Naive thymus-derived CD4-positive, alpha-beta T cell (primary cell): Measurements from ENCODE around the gene TMEM183A. TPM values are rescaled to one million over a fixed set of nuclear protein-coding genes. Genes with fewer than 3 reads are reported as not detected.

Source experiments
- ATAC-seq: fragments of 150-1000 bp; cut with Tn5 transposase; 2 replicates; pipeline ENCODE4 v1.10.0; 2021; ENCODE audit warnings: mild to moderate bottlenecking, moderate library complexity
- CTCF ChIA-PET: fragments of 350-600 bp; sonication (Branson Sonifier 250); formaldehyde crosslinking; loops from one replicate; lab custom pipeline; 2021; ENCODE audit warnings: antibody characterized with exemption; lab: Charles Lee
- POLR2A ChIA-PET: fragments of 350-600 bp; sonication (Branson Sonifier 250); formaldehyde crosslinking; loops from one replicate; lab custom pipeline; 2021; ENCODE audit warnings: antibody characterized with exemption, inconsistent platforms; lab: Charles Lee
- DNase-seq, 9 donors: peaks; one replicate each; pipeline versions ENCODE4 v3.0.0 to v3.0.0-alpha.2; 2020 to 2022; ENCODE audit warnings: mixed read lengths in 1 of 9
- H3K27ac ChIP-seq: one replicate; pipeline ENCODE4 v1.7.0; 2013; ENCODE audit warnings: mild to moderate bottlenecking, low read depth, low read length, moderate library complexity
- H3K27me3 ChIP-seq, 2 donors: one replicate each; pipeline ENCODE4 v1.7.0; 2013; ENCODE audit warnings: low read length in 2 of 2, mild to moderate bottlenecking in 2 of 2, moderate library complexity in 2 of 2; ENCODE audit not compliant: control insufficient read depth in 2 of 2, insufficient read depth in 2 of 2
- H3K36me3 ChIP-seq, 3 experiments: 1 replicate in 2 of 3; 2 replicates in 1 of 3; pipeline ENCODE4 v1.7.0; 2013; ENCODE audit warnings: low read length in 3 of 3, mild to moderate bottlenecking in 3 of 3, moderate library complexity in 1 of 3; ENCODE audit not compliant: insufficient read depth in 3 of 3, control insufficient read depth in 2 of 3
- H3K4me1 ChIP-seq, 2 donors: one replicate each; pipeline ENCODE4 v1.7.0; 2013; ENCODE audit warnings: low read length in 2 of 2, mild to moderate bottlenecking in 2 of 2, moderate library complexity in 1 of 2; ENCODE audit not compliant: control insufficient read depth in 2 of 2, insufficient read depth in 2 of 2
- H3K4me3 ChIP-seq: 2 replicates; pipeline ENCODE4 v1.7.0; 2013; ENCODE audit warnings: mild to moderate bottlenecking, low read length
- H3K9me3 ChIP-seq, 3 experiments: 1 replicate in 2 of 3; 2 replicates in 1 of 3; pipeline ENCODE4 v1.7.0; 2013; ENCODE audit warnings: low read length in 3 of 3; ENCODE audit not compliant: control insufficient read depth in 2 of 3
- H3K27ac Mint-ChIP-seq, 9 donors: one replicate each; pipeline ENCODE4 v1.8.0; 2020 to 2022; ENCODE audit warnings: mixed read lengths in 9 of 9, mild to moderate bottlenecking in 8 of 9, moderate library complexity in 5 of 9, inconsistent platforms in 2 of 9
- H3K27me3 Mint-ChIP-seq, 5 donors: one replicate each; pipeline ENCODE4 v1.8.0; 2021 to 2022; ENCODE audit warnings: mixed read lengths in 5 of 5, mild to moderate bottlenecking in 1 of 5
- H3K36me3 Mint-ChIP-seq, 5 donors: one replicate each; pipeline ENCODE4 v1.8.0; 2020 to 2022; ENCODE audit warnings: mixed read lengths in 5 of 5, mild to moderate bottlenecking in 3 of 5, inconsistent platforms in 1 of 5
- H3K4me1 Mint-ChIP-seq, 7 donors: one replicate each; pipeline ENCODE4 v1.8.0; 2020 to 2022; ENCODE audit warnings: mixed read lengths in 7 of 7, mild to moderate bottlenecking in 3 of 7, inconsistent platforms in 1 of 7
- H3K4me3 Mint-ChIP-seq, 10 donors: one replicate each; pipeline ENCODE4 v1.8.0; 2020 to 2022; ENCODE audit warnings: mild to moderate bottlenecking in 10 of 10, mixed read lengths in 10 of 10, moderate library complexity in 6 of 10, inconsistent platforms in 2 of 10
- H3K9me3 Mint-ChIP-seq, 11 donors: one replicate each; pipeline ENCODE4 v1.8.0; 2020 to 2022; ENCODE audit warnings: mixed read lengths in 11 of 11, mild to moderate bottlenecking in 4 of 11, inconsistent platforms in 1 of 11, moderate library complexity in 1 of 11
- intact Hi-C, 2 donors: fragments of 100-400 bp; cut with micrococcal nuclease; formaldehyde crosslinking; loops; one replicate each; pipeline ENCODE4 v1.15.1; 2023
- polyA plus RNA-seq, 2 donors: library from polyadenylated mRNA; unstranded; fragments of 300-500 nt; fragmentation: Illumina TruSeq; gene quantifications; one replicate each; pipeline ENCODE4 v1.2.3, GENCODE V29; 2021
- total RNA-seq, 6 experiments: library from RNA in 5 of 6; stranded (reverse) in 5 of 6; gene quantifications; 1 replicate in 5 of 6; 2 replicates in 1 of 6; pipeline ENCODE4 v1.2.3 and lab custom pipeline; 2021 to 2026

TMEM183A gene
- total and polyA plus RNA-seq, 7 experiments from 2014 or later: 42.5 to 134 (median 73.0) TPM

DNA sequence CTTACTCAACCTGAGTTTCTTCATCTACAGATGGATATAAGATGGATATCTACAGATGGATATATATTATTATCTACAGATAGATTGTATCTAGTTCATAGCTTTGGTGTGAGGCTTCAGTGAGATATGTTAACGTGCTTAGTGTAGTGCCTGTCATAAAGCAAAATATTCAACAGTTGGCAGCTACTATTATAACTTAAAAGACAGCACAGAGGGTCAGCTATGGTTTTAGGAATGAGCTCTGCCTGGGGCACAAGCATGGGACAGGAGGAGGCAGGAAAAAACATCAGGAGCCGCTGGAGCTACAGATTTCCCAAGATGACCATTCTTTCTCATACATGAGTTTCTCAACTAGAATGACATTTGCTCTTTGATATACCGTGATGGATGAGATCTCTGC is 38.8 kb upstream of the TMEM183A start:
- peaks cover 0 to 11% (median 2%) of the 10 kb centered on the region in 5 donors for H3K36me3 Mint-ChIP-seq

DNA sequence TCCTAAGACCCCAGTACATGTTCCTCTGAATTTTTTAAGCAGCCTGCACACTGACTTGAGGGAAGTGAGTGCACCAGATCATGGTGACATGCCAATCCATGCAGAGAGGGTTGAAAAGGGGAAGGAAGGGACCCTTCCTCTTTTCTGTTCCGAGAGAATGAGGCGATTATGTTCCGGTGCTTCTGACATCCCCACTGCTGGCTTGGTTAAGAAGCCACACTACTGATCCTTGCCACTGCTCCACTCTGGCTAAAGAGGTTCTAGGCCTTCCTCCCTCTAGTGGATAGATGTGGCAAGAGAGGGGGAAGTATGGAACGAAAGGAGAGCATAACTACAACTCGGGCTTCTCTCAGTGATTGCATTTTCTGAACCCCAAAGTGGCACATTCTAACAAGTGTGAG is 38.3 kb upstream of the TMEM183A start:
- Mint-ChIP-seq H3K27ac (peak overlapping the region in 8 of 9 donors; percentile 80 to 96 (median 94)), H3K36me3 (peaks cover 0 to 7% (median 0%) of the 10 kb centered on the region in 5 donors), H3K27me3 (peaks cover 0 to 15% (median 0%) of the 10 kb centered on the region in 5 donors), H3K9me3 (no peaks in the 10 kb centered on the region), H3K4me3 (peak overlapping the region in 9 of 10 donors; percentile 40 to 98 (median 94)), H3K4me1 (peaks cover 15 to 34% (median 27%) of the 10 kb centered on the region in 7 donors)
- peak overlapping the region; percentile 83 for H3K27ac ChIP-seq
- ATAC-seq: peak; percentile 73
- peaks cover 14 to 20% of the 10 kb centered on the region in 2 donors for H3K4me1 ChIP-seq
- H3K36me3 ChIP-seq: peaks cover 0 to 13% (median 0%) of the 10 kb centered on the region in 3 experiments
- intact Hi-C loops: loop anchor here (2.0 to 5.0 kb wide), 3 partner anchors 58 to 807 kb away; partner anchors contain the start of genes PPFIA4 (in 2 of the 2) and PTPN7 (in 1 of the 2)
- peak in 7 of 9 donors; percentile 24 to 64 (median 47) for DNase-seq
- no peaks in the 10 kb centered on the region for H3K27me3 ChIP-seq
- H3K4me3 ChIP-seq: no peak overlapping the region
- H3K9me3 ChIP-seq: no peaks in the 10 kb centered on the region
- ChIA-PET POLR2A (interaction anchor here (1.0 to 1.7 kb wide), 5 partner anchors 12 to 79 kb away, joined by 3 to 9 read pairs (median 4); partner anchors contain the start of gene TMEM183A), CTCF (no interaction called here)

More for the DNA sequence above, 38.8 kb upstream of the TMEM183A start:
- H3K4me1 Mint-ChIP-seq: peaks cover 15 to 34% (median 27%) of the 10 kb centered on the region in 7 donors
- no peak for DNase-seq
- intact Hi-C loops: loop anchor here (2.0 to 5.0 kb wide), 3 partner anchors 58 to 806 kb away; partner anchors contain the start of genes PPFIA4 (in 2 of the 2) and PTPN7 (in 1 of the 2)
- peak overlapping the region in 8 of 9 donors; percentile 80 to 96 (median 94) for H3K27ac Mint-ChIP-seq
- ChIA-PET POLR2A (interaction anchor here (0.5 to 1.7 kb wide), 13 partner anchors 10 to 1442 kb away, joined by 3 to 10 read pairs (median 4); partner anchors contain the start of genes ADIPOR1, KLHL12, RABIF and TMEM183A), CTCF (interaction anchor here (0.7 to 1.5 kb wide), 5 partner anchors 9 to 39 kb away, joined by 3 to 7 read pairs (median 6); partner anchors contain the start of gene TMEM183A)
- Histone ChIP-seq H3K36me3 (peaks cover 0 to 19% (median 0%) of the 10 kb centered on the region in 3 experiments), H3K4me1 (peaks cover 14 to 20% of the 10 kb centered on the region in 2 donors), H3K27me3 (no peaks in the 10 kb centered on the region), H3K27ac (peak overlapping the region; percentile 83), H3K9me3 (no peaks in the 10 kb centered on the region), H3K4me3 (peak overlapping the region; percentile 67)
- no peak for ATAC-seq
- peaks cover 0 to 10% (median 0%) of the 10 kb centered on the region in 5 donors for H3K27me3 Mint-ChIP-seq
- H3K9me3 Mint-ChIP-seq: no peaks in the 10 kb centered on the region
- H3K4me3 Mint-ChIP-seq: peak overlapping the region; percentile 90 to 98 (median 94)

DNA sequence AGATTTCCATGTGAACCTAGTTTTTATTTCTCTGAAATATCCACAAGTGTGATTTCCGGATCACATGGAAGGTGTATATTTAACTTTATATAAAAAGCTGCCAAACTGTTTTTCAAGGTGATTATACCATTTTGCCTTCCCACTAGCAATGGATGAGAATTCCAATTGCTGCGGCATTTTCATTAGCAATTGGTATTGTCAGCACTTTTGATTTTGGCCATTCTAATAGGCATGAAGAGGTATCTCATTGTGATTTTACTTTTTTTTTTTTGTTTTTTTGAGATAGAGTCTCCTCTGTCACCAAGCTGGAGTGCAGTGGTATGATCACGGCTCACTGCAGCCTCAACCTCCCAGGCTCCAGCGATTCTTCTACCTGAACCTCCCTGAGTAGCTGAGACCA is 35.1 kb upstream of the TMEM183A start:
- POLR2A ChIA-PET: interaction anchor here (1.3 kb wide), 1 partner anchor 17 kb away, joined by 3 read pairs; no protein-coding TSS in a partner anchor

DNA sequence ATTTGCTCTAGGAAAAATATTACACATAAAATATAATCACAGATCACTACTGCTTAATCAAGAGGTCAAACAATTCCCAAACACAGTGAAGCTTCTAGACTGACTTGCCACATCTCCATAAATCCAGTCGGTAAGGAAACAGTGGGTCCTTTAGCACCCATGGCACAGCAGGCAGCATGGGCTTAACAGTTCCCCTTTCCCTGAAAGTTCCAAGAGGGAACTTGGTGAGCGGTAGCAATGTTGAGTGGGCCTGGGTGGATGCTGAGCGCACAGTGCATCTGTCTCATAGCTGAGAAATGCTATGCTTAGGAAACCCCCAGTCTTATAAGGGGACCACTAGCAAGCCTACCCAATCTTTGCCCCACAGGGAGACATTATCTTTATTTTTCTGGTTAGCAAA is 32.3 kb upstream of the TMEM183A start:
- no peak for ATAC-seq
- Mint-ChIP-seq H3K4me1 (peaks cover 0 to 6% (median 0%) of the 10 kb centered on the region in 7 donors), H3K9me3 (no peaks in the 10 kb centered on the region), H3K27me3 (peaks cover 21 to 54% (median 22%) of the 10 kb centered on the region in 5 donors), H3K27ac (no peak overlapping the region), H3K4me3 (no peak overlapping the region), H3K36me3 (no peaks in the 10 kb centered on the region)
- ChIA-PET CTCF (no interaction called here), POLR2A (no interaction called here)
- Histone ChIP-seq H3K27me3 (peaks cover 0 to 5% of the 10 kb centered on the region in 2 donors), H3K4me1 (no peaks in the 10 kb centered on the region), H3K27ac (no peak overlapping the region), H3K9me3 (no peaks in the 10 kb centered on the region), H3K36me3 (no peaks in the 10 kb centered on the region), H3K4me3 (no peak overlapping the region)
- intact Hi-C loops: no loop called here
- no peak for DNase-seq

More for the DNA sequence above, 35.1 kb upstream of the TMEM183A start:
- no peak overlapping the region for H3K27ac Mint-ChIP-seq
- H3K4me1 Mint-ChIP-seq: peaks cover 15 to 18% (median 17%) of the 10 kb centered on the region in 7 donors
- H3K4me3 Mint-ChIP-seq: no peak overlapping the region
- ATAC-seq: no peak
- intact Hi-C loops: no loop called here
- no peaks in the 10 kb centered on the region for H3K9me3 Mint-ChIP-seq
- Histone ChIP-seq H3K4me1 (peaks cover 10 to 20% of the 10 kb centered on the region in 2 donors), H3K4me3 (no peak overlapping the region), H3K36me3 (no peaks in the 10 kb centered on the region), H3K27ac (no peak overlapping the region), H3K9me3 (no peaks in the 10 kb centered on the region), H3K27me3 (no peaks in the 10 kb centered on the region)
- no peak for DNase-seq
- H3K36me3 Mint-ChIP-seq: no peaks in the 10 kb centered on the region
- CTCF ChIA-PET: no interaction called here
- peaks cover under 1 to 33% (median 4%) of the 10 kb centered on the region in 5 donors for H3K27me3 Mint-ChIP-seq

DNA sequence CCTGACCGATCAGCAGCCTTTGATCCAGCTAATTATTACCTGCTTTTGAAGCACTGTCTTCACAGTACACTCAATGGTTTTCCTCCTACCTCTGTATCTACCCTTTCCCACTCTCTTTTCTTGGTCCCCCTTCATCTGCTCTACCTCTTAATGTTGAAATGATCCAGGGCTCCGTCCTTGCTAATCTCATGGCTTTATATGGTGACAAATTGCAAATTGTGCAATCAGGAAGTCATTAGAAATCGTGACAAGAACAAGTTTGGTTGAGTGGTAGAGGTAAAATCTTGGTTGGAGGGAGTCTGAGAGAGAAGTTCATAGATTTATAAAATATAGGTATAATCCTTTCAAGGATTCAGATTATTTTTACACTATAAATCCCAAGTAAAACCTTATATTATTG is 30.5 kb upstream of the TMEM183A start:
- Mint-ChIP-seq H3K9me3 (no peaks in the 10 kb centered on the region), H3K36me3 (no peaks in the 10 kb centered on the region), H3K27me3 (peaks cover 25 to 61% (median 28%) of the 10 kb centered on the region in 5 donors), H3K4me3 (no peak overlapping the region), H3K4me1 (peaks cover 0 to 7% (median 0%) of the 10 kb centered on the region in 7 donors), H3K27ac (no peak overlapping the region)
- ChIA-PET POLR2A (interaction anchor here (0.6 kb wide), 1 partner anchor 298 kb away, joined by 5 read pairs; no protein-coding TSS in a partner anchor), CTCF (no interaction called here)
- Histone ChIP-seq H3K9me3 (no peaks in the 10 kb centered on the region), H3K4me1 (no peaks in the 10 kb centered on the region), H3K27ac (no peak overlapping the region), H3K36me3 (no peaks in the 10 kb centered on the region), H3K4me3 (no peak overlapping the region), H3K27me3 (peaks cover 0 to 5% of the 10 kb centered on the region in 2 donors)
- ATAC-seq (peak; percentile 27), DNase-seq (no peak)
- intact Hi-C loops: no loop called here

DNA sequence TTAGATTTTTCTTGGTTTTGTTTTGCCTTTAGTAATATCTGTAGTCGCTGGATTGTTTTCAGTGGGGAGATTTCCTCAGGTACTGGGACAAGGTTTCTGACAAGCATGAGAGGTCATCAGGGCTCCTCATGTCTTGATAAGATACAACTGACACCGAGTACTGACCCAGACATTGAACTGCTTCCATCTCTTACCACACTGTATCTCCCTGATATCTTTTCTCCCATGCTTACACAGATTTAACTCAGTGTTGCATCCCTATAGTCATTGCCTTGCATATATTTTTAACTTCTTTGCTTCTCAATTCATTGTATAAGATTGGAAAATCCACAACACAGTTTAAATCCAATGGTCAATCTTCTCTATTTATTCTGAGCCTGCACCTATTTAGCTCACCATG is 27.7 kb upstream of the TMEM183A start:
- DNase-seq (no peak), ATAC-seq (no peak)
- Histone ChIP-seq H3K4me1 (no peaks in the 10 kb centered on the region), H3K27ac (no peak overlapping the region), H3K36me3 (no peaks in the 10 kb centered on the region), H3K27me3 (peaks cover 0 to 5% of the 10 kb centered on the region in 2 donors), H3K9me3 (no peaks in the 10 kb centered on the region), H3K4me3 (no peak overlapping the region)
- H3K4me1 Mint-ChIP-seq: peaks cover 0 to 7% (median 0%) of the 10 kb centered on the region in 7 donors
- CTCF ChIA-PET: no interaction called here
- no peak overlapping the region for H3K4me3 Mint-ChIP-seq
- no peaks in the 10 kb centered on the region for H3K9me3 Mint-ChIP-seq
- no peak overlapping the region for H3K27ac Mint-ChIP-seq
- POLR2A ChIA-PET: interaction anchor here (1.1 kb wide), 1 partner anchor 12 kb away, joined by 3 read pairs; no protein-coding TSS in a partner anchor
- H3K36me3 Mint-ChIP-seq: no peaks in the 10 kb centered on the region
- intact Hi-C loops: no loop called here
- peaks cover 25 to 44% (median 28%) of the 10 kb centered on the region in 5 donors for H3K27me3 Mint-ChIP-seq
